Measurements from ENCODE around the gene ENPP1.

- TF ChIP-seq RAD21 (IDR thresholded peaks at IDR 0.05; ENCODE audit: low read length), result no peak
- TF ChIP-seq RCOR1 (IDR thresholded peaks at IDR 0.05; ENCODE audit: insufficient replicate concordance, low read length), result no peak
Measured at GRCh38 chr6:131875647-131876046, 67.8 kb downstream of the ENPP1 start.

Measured in IMR-90 (cell line).